KMS-11 (cell line): ENCODE results near the gene MPC1.

Source experiments
- H2AFZ ChIP-seq: fragments of 200-600 bp; sonication (generic); 2 replicates; pipeline ENCODE4 v1.6.1; 2016; ENCODE audit warnings: antibody characterized with exemption, mixed run types, low read depth
- H3K27ac ChIP-seq: fragments of 200-600 bp; sonication (generic); 2 replicates; pipeline ENCODE4 v1.6.1; 2016; ENCODE audit warnings: mild to moderate bottlenecking, mixed run types
- H3K27me3 ChIP-seq: fragments of 200-600 bp; sonication (generic); 2 replicates; pipeline ENCODE4 v1.6.1; 2017; ENCODE audit warnings: mild to moderate bottlenecking, low read depth, mixed run types, moderate library complexity; ENCODE audit not compliant: insufficient read depth
- H3K36me3 ChIP-seq: fragments of 200-600 bp; sonication (generic); 2 replicates; pipeline ENCODE4 v1.6.1; 2017; ENCODE audit warnings: mild to moderate bottlenecking, mixed run types; ENCODE audit not compliant: insufficient read depth
- H3K4me1 ChIP-seq: fragments of 200-600 bp; sonication (generic); 2 replicates; pipeline ENCODE4 v1.6.1; 2016; ENCODE audit warnings: mild to moderate bottlenecking, low read depth, mixed run types; ENCODE audit not compliant: poor library complexity, severe bottlenecking
- H3K4me2 ChIP-seq: fragments of 200-600 bp; sonication (generic); 2 replicates; pipeline ENCODE4 v1.7.0; 2016; ENCODE audit warnings: mild to moderate bottlenecking, mixed run types
- H3K4me3 ChIP-seq: fragments of 200-600 bp; sonication (generic); IDR thresholded peaks from 2 replicates; pipeline ENCODE4 v1.6.1; 2017; ENCODE audit warnings: low read depth, low read length, mixed read lengths; ENCODE audit not compliant: insufficient read depth
- H3K79me2 ChIP-seq: fragments of 200-600 bp; sonication (generic); 2 replicates; pipeline ENCODE4 v1.6.1; 2016; ENCODE audit warnings: low read depth, mixed run types; ENCODE audit not compliant: insufficient read depth
- H3K9ac ChIP-seq: fragments of 200-600 bp; sonication (generic); 2 replicates; pipeline ENCODE4 v1.6.1; 2016; ENCODE audit warnings: mild to moderate bottlenecking, mixed run types
- H4K20me1 ChIP-seq: fragments of 200-600 bp; sonication (generic); 2 replicates; pipeline ENCODE4 v1.6.1; 2016; ENCODE audit warnings: mild to moderate bottlenecking, mixed run types; ENCODE audit not compliant: insufficient read depth
- TF ChIP-seq, protein P1 (sequence below): fragments of 200-600 bp; sonication (generic); conservative IDR thresholded peaks from 2 replicates; pipeline ENCODE4 v1.6.1; 2017; ENCODE audit warnings: low read depth, mild to moderate bottlenecking, antibody characterized with exemption, low read length, moderate library complexity, mixed read lengths

Gene MPC1

DNA sequence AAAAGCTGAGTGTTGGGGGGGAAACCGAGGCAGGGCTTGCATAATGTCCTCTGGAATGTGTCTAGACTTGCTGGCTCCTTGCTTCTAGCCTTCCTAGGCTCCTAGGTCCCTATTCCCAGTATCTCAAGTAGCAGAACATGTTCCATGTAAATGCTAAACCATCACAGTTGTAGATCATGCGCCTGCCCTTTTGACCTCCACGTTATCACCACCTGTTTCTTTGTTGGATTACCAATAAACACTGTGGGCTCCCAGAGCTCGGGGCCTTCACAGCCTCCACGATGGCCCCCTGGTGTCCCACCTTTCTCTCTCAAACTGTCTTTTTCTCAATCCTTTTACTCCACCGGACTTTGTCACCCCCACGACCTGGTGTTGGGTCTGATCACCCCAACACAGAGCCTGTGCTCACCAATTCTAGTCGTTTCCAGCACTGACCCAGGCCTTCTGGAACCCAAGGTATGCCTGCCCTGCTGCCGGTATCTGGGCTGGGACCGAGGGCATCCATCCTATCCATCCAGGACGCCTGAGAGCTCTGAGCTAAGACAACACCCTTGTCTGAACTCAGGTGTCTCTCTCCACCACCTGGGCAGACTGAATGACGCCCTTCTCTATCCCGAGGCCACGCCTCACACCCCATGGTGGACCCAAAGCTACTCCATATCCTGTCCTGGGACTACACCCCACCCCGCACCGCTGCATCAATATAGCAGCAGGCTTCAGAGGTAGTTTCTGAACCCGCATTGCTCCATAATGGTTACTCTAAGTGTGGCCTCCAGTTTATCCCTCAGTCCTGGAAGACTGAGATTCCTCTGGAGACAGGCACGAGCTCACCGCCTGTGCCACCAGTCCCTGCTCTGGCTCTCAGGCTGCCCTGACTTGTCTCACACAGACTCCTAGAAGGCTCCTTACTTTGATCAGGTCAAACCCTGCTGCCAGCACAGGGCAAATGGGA lies 65.2 kb downstream of the MPC1 start:
- Histone ChIP-seq H3K4me1 (no peaks in the 10 kb centered on the region), H4K20me1 (no peaks in the 10 kb centered on the region), H3K4me3 (no peak overlapping the region), H3K36me3 (no peaks in the 10 kb centered on the region), H3K79me2 (no peaks in the 10 kb centered on the region), H3K9ac (no peak overlapping the region), H3K27me3 (no peaks in the 10 kb centered on the region), H3K4me2 (no peak overlapping the region), H3K27ac (no peak overlapping the region), H2AFZ (no peak overlapping the region)
- TF ChIP-seq, protein P1, sequence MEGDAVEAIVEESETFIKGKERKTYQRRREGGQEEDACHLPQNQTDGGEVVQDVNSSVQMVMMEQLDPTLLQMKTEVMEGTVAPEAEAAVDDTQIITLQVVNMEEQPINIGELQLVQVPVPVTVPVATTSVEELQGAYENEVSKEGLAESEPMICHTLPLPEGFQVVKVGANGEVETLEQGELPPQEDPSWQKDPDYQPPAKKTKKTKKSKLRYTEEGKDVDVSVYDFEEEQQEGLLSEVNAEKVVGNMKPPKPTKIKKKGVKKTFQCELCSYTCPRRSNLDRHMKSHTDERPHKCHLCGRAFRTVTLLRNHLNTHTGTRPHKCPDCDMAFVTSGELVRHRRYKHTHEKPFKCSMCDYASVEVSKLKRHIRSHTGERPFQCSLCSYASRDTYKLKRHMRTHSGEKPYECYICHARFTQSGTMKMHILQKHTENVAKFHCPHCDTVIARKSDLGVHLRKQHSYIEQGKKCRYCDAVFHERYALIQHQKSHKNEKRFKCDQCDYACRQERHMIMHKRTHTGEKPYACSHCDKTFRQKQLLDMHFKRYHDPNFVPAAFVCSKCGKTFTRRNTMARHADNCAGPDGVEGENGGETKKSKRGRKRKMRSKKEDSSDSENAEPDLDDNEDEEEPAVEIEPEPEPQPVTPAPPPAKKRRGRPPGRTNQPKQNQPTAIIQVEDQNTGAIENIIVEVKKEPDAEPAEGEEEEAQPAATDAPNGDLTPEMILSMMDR: no peak

DNA sequence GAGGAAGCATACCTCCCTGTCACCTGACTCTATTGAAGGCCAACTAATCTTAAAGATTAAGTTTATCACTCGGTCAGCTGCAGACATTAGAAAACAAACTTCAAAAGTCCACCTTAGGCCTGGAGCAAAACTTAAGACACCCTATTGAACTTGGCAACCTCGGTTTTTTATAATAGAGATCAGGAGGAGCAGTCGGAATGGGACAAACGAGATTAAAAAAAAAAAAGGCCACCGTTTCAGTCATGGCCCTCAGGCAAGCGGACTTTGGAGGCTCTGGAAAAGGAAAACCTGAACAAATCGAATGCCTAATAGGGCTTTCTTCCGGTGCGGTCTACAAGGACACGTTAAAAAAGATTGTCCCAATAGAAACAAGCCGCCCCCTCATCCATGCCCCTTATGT lies 67.3 kb downstream of the MPC1 start:
- H3K79me2 ChIP-seq: no peaks in the 10 kb centered on the region
- no peak overlapping the region for H3K4me3 ChIP-seq
- H2AFZ ChIP-seq: no peak overlapping the region
- no peak overlapping the region for H3K4me2 ChIP-seq
- no peak overlapping the region for H3K27ac ChIP-seq
- no peaks in the 10 kb centered on the region for H3K27me3 ChIP-seq
- no peaks in the 10 kb centered on the region for H3K36me3 ChIP-seq
- TF ChIP-seq, protein P1: no peak
- H3K4me1 ChIP-seq: no peaks in the 10 kb centered on the region
- no peak overlapping the region for H3K9ac ChIP-seq
- H4K20me1 ChIP-seq: no peaks in the 10 kb centered on the region
